K562 (cell line): ENCODE results near the gene RERE. TPM values are rescaled to one million over a fixed set of nuclear protein-coding genes. Genes with fewer than 3 reads are reported as not detected.

Experiments
- CGGBP1 ChIP-seq: fragments of 250-450 bp; sonication (Bioruptor Pico); IDR thresholded peaks from 2 replicates; pipeline ENCODE4 v1.9.0; 2021; ENCODE audit warnings: mild to moderate bottlenecking
- CREM ChIP-seq: IDR thresholded peaks from 2 replicates; pipeline ENCODE4 v1.6.1; 2014; ENCODE audit warnings: antibody characterized with exemption, low read depth
- E2F1 ChIP-seq: sonication (generic); formaldehyde crosslinking; IDR thresholded peaks from 2 replicates; pipeline ENCODE4 v1.8.1; 2023; ENCODE audit warnings: mild to moderate bottlenecking, missing genetic modification reagents, moderate library complexity
- ELK3 ChIP-seq: fragments of 450-650 bp; formaldehyde crosslinking; IDR thresholded peaks from 2 replicates; pipeline ENCODE4 v1.4.0; 2020; ENCODE audit warnings: mild to moderate bottlenecking
- FOXA3 ChIP-seq, 2 experiments: fragments of 450-650 bp in 1 of 2; sonication (generic) in 1 of 2; formaldehyde crosslinking; IDR thresholded peaks in 1 of 2; conservative IDR thresholded peaks in 1 of 2; 2 replicates each; pipeline versions ENCODE4 v1.4.0 to v1.8.0; 2020 to 2022; ENCODE audit warnings: mild to moderate bottlenecking in 2 of 2, missing genetic modification reagents in 1 of 2
- HOMEZ ChIP-seq: fragments of 250-450 bp; sonication (Bioruptor Pico); IDR thresholded peaks from 2 replicates; pipeline ENCODE4 v1.4.0; 2020; ENCODE audit warnings: mild to moderate bottlenecking, moderate library complexity
- IRF9 ChIP-seq: fragments of 450-650 bp; IDR thresholded peaks from 2 replicates; pipeline ENCODE4 v1.6.1; 2016; ENCODE audit warnings: missing biosample characterization, missing genetic modification characterization
- MBD2 ChIP-seq: sonication (generic); IDR thresholded peaks from 2 replicates; pipeline ENCODE4 v1.6.1; 2016; ENCODE audit warnings: low read depth, borderline replicate concordance
- PATZ1 ChIP-seq: fragments of 250-450 bp; sonication (Bioruptor Pico); IDR thresholded peaks from 2 replicates; pipeline ENCODE4 v1.5.0; 2020; ENCODE audit warnings: mild to moderate bottlenecking, borderline replicate concordance
- PHB ChIP-seq: fragments of 250-450 bp; sonication (Bioruptor Pico); IDR thresholded peaks from 2 replicates; pipeline ENCODE4 v1.5.0; 2021
- PHF8 ChIP-seq: fragments of 200-600 bp; sonication (generic); IDR thresholded peaks from 2 replicates; pipeline ENCODE4 v1.6.1; 2012; ENCODE audit warnings: mixed run types, mild to moderate bottlenecking, inconsistent platforms, low read length, moderate library complexity, borderline replicate concordance
- SMARCB1 ChIP-seq: IDR thresholded peaks from 2 replicates; pipeline ENCODE4 v1.6.1; 2011; ENCODE audit warnings: improper control_type of control experiment, low read depth; ENCODE audit not compliant: insufficient read length
- TCF15 ChIP-seq: fragments of 250-450 bp; sonication (Bioruptor Pico); IDR thresholded peaks from 2 replicates; pipeline ENCODE4 v1.8.0; 2022; ENCODE audit warnings: moderate library complexity, mild to moderate bottlenecking, inconsistent platforms
- TOE1 ChIP-seq, 2 experiments: fragments of 450-650 bp in 1 of 2; sonication (generic) in 1 of 2; formaldehyde crosslinking in 1 of 2; IDR thresholded peaks; 2 replicates each; pipeline versions ENCODE4 v1.7.1 to v1.8.0; 2016 to 2022; ENCODE audit warnings: borderline replicate concordance in 2 of 2, mild to moderate bottlenecking in 2 of 2, antibody characterized with exemption in 1 of 2, inconsistent platforms in 1 of 2, low read depth in 1 of 2, missing genetic modification reagents in 1 of 2, moderate library complexity in 1 of 2
- USF2 ChIP-seq: sonication (generic); formaldehyde crosslinking; IDR thresholded peaks from 2 replicates; pipeline ENCODE4 v1.5.0; 2020; ENCODE audit warnings: missing genetic modification reagents
- ZNF239 ChIP-seq: fragments of 250-450 bp; sonication (Bioruptor Pico); IDR thresholded peaks from 2 replicates; pipeline ENCODE4 v1.4.0; 2020; ENCODE audit warnings: mild to moderate bottlenecking
- polyA plus RNA-seq, 8 experiments: library from polyadenylated mRNA; depleted of rRNA in 4 of 8; stranded (reverse) in 5 of 8; unstranded in 3 of 8; fragments of >200 nt; fragmentation: Nextera tagmentation in 2 of 8; fragmentation: Illumina TruSeq in 1 of 8; extraction: Ambion mirVana in 2 of 8; extraction: Trizol in 1 of 8; gene quantifications; 2 replicates each; pipeline versions ENCODE4 v1.2.1 to v1.2.3, GENCODE V29; 2011 to 2014; ENCODE audit warnings: inconsistent platforms in 1 of 8, missing spikeins in 1 of 8
- total RNA-seq, 7 experiments: library from RNA; depleted of rRNA in 6 of 7; stranded (reverse); fragments of >200 nt in 6 of 7; fragmentation: Illumina TruSeq in 2 of 7; extraction: Trizol in 2 of 7; gene quantifications; 2 replicates each; pipeline versions ENCODE4 v1.2.1 to v1.2.3, GENCODE V29; 2011 to 2021; ENCODE audit warnings: low replicate concordance in 1 of 7

The RERE gene
- total and polyA plus RNA-seq, 9 of the 15 experiments (the other 6 are each of a cell fraction or from before 2014, with no cell fraction given), result 3.0 to 51.5 (median 13.4) TPM

GRCh38 chr1:8789314-8790214 is 27.9 kb downstream of the RERE start (continued):
- TF ChIP-seq E2F1 (CRISPR knock-in tag) (no peak), PHB (CRISPR knock-in tag) (no peak), HOMEZ (CRISPR knock-in tag) (0 out of 2 replicates have a peak, but pooled peaks have one; percentile 52), MBD2 (peak; percentile 74), SMARCB1 (peak; percentile 86), USF2 (CRISPR knock-in tag) (no peak), IRF9 (tag) (no peak), TCF15 (CRISPR knock-in tag) (no peak), ELK3 (no peak), PATZ1 (CRISPR knock-in tag) (no peak), CREM (peak; percentile 96), PHF8 (no peak), ZNF239 (CRISPR knock-in tag) (no peak), TOE1 (IDR thresholded peaks at IDR 0.05; ENCODE audit: borderline replicate concordance) (peak; percentile 18; the same call in 1 of the 2 replicates), TOE1 (CRISPR knock-in tag; IDR thresholded peaks at IDR 0.05; ENCODE audit: borderline replicate concordance, low read depth) (no peak; the same call in 1 of the 2 replicates), FOXA3 (CRISPR knock-in tag; conservative IDR thresholded peaks at IDR 0.05 in 1 of 2, IDR thresholded peaks at IDR 0.05 in 1 of 2) (no peak), CGGBP1 (CRISPR knock-in tag) (no peak)
